ENCODE measurements around the gene FAM193B. TPM values are rescaled to one million over a fixed set of nuclear protein-coding genes. Genes with fewer than 3 reads are reported as not detected.

Gene FAM193B
- total and polyA plus RNA-seq, 7 experiments from 2014 or later = 4.1 to 275 (median 157) TPM

DNA sequence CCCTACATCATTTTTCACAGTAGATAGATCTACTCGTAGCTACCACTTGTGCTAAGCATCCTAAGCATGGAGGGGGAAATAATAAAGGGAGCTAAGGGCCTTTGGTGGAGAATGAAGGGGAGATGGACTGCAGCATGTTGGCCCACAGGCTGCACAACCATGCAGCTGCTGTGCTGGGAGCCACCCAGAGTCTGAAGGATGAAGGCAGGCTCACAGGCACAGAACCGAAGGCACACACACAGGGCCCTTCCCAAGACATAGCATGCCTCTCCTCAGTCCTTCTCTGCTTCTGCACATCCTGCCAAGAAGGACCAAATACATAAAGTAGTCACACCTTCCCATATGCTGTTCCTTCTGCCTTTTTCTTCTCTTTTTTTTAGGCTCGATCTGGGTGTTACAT, 6.6 kb downstream of the FAM193B start:
- Mint-ChIP-seq H3K4me3 (no peak overlapping the region), H3K4me1 (peaks cover 18 to 68% (median 52%) of the 10 kb centered on the region in 7 donors), H3K27me3 (no peaks in the 10 kb centered on the region), H3K36me3 (peaks cover 0 to 9% (median under 1%) of the 10 kb centered on the region in 5 donors), H3K9me3 (no peaks in the 10 kb centered on the region), H3K27ac (no peak overlapping the region)
- Histone ChIP-seq H3K9me3 (ENCODE audit: control insufficient read depth in 2 of 3, low read length in 3 of 3) (no peaks in the 10 kb centered on the region), H3K36me3 (ENCODE audit: control insufficient read depth in 2 of 3, insufficient read depth in 3 of 3, low read length in 3 of 3) (peaks cover 0 to 10% (median 0%) of the 10 kb centered on the region in 3 experiments), H3K4me3 (ENCODE audit: low read length) (no peak overlapping the region), H3K27ac (ENCODE audit: low read depth, low read length) (no peak overlapping the region), H3K27me3 (ENCODE audit: control insufficient read depth in 2 of 2, insufficient read depth in 2 of 2, low read length in 2 of 2) (no peaks in the 10 kb centered on the region), H3K4me1 (ENCODE audit: control insufficient read depth in 2 of 2, insufficient read depth in 2 of 2, low read length in 2 of 2) (peaks cover under 1% of the 10 kb centered on the region in 2 donors)
- intact Hi-C loops (cut with micrococcal nuclease) = no loop called here
- POLR2A ChIA-PET = no interaction called here
- CTCF ChIA-PET = no interaction called here
- ATAC-seq = no peak
- no peak for DNase-seq

DNA sequence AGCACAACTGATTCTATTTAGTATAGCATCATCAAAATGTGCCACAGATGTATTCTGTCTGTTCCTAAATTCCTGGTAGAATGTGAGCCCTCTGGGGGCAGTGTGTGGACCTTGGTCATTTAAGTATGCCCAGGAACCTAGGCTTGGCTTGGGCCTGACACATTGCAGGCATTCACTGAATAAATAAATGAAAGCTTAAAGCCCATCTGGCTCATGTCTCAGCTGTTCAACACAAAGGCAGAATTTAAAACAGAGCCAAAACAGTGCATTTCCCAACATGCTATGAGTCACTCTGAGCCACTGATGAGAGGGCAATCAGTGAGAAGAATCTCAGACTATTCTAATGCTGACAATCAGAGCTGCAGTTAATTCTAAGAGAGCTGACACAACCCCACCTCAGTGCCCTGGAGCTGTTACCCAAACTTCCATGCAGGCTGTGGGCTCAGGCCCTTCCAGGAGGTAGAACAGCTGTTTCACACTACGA, 8.1 kb downstream of the FAM193B start:
- no peak for DNase-seq
- Histone ChIP-seq H3K9me3 (ENCODE audit: control insufficient read depth in 2 of 3, low read length in 3 of 3) (no peaks in the 10 kb centered on the region), H3K27ac (ENCODE audit: low read depth, low read length) (no peak overlapping the region), H3K27me3 (ENCODE audit: control insufficient read depth in 2 of 2, insufficient read depth in 2 of 2, low read length in 2 of 2) (no peaks in the 10 kb centered on the region), H3K36me3 (ENCODE audit: control insufficient read depth in 2 of 3, insufficient read depth in 3 of 3, low read length in 3 of 3) (peaks cover 0 to 9% (median 3%) of the 10 kb centered on the region in 3 experiments), H3K4me1 (ENCODE audit: control insufficient read depth in 2 of 2, insufficient read depth in 2 of 2, low read length in 2 of 2) (no peaks in the 10 kb centered on the region), H3K4me3 (ENCODE audit: low read length) (no peak overlapping the region)
- H3K4me3 Mint-ChIP-seq = no peak overlapping the region
- H3K9me3 Mint-ChIP-seq = no peaks in the 10 kb centered on the region
- CTCF ChIA-PET = no interaction called here
- peaks cover 15 to 66% (median 45%) of the 10 kb centered on the region in 7 donors for H3K4me1 Mint-ChIP-seq
- intact Hi-C loops (cut with micrococcal nuclease) = no loop called here
- peak overlapping the region in 1 of 9 donors; percentile 55 for H3K27ac Mint-ChIP-seq
- no peaks in the 10 kb centered on the region for H3K27me3 Mint-ChIP-seq
- POLR2A ChIA-PET = no interaction called here
- H3K36me3 Mint-ChIP-seq = peaks cover 0 to 10% (median 6%) of the 10 kb centered on the region in 5 donors
- peak; percentile 71 for ATAC-seq

DNA sequence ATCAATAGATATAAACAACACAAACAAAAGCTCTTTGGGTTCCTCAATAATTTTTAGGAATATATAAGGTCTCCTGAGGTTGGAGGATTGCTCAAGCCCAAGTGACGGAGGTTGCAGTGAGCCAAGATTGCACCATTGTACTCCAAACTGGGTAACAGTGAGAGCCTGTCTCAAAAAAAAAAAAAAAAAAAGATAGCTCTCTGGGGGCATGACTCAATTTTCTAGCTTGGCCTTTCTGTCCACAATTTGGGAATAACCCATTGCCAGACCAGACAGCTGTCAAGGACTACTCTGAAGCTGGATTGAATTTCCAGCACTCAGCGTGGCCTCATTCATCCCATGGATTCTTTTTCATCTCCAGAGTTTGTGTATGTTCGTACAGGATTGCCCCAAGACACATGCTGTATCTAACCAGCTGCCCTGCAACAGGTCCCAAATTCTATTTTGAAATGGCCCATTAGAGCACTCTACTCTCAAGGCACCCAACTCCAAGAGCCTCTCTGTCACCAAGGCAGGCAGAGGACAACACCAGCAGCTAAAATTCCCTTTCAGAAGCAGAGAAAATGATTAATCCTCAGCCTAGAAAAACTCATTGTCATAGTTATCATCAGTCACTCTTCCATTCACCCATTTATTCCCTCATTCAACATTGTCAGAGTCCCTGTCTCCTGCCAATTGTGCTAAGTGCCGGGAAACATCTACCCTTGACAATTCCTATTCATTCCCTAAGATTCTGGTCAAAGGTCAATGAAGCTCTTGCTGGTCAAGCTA, 8.7 kb downstream of the FAM193B start:
- no peaks in the 10 kb centered on the region for H3K4me1 ChIP-seq (ENCODE audit: control insufficient read depth in 2 of 2, insufficient read depth in 2 of 2, low read length in 2 of 2)
- Mint-ChIP-seq H3K36me3 (peaks cover 0 to 10% (median 6%) of the 10 kb centered on the region in 5 donors), H3K4me1 (peaks cover 16 to 66% (median 49%) of the 10 kb centered on the region in 7 donors), H3K4me3 (no peak overlapping the region), H3K27me3 (no peaks in the 10 kb centered on the region), H3K9me3 (no peaks in the 10 kb centered on the region), H3K27ac (peak overlapping the region in 3 of 9 donors; percentile 47 to 75 (median 55))
- peaks cover 0 to 5% (median 3%) of the 10 kb centered on the region in 3 experiments for H3K36me3 ChIP-seq (ENCODE audit: control insufficient read depth in 2 of 3, insufficient read depth in 3 of 3, low read length in 3 of 3)
- ATAC-seq (peak; percentile 57), DNase-seq (no peak)
- intact Hi-C loops (cut with micrococcal nuclease) = no loop called here
- no peaks in the 10 kb centered on the region for H3K27me3 ChIP-seq (ENCODE audit: control insufficient read depth in 2 of 2, insufficient read depth in 2 of 2, low read length in 2 of 2)
- H3K9me3 ChIP-seq (ENCODE audit: control insufficient read depth in 2 of 3, low read length in 3 of 3) = no peaks in the 10 kb centered on the region
- H3K4me3 ChIP-seq (ENCODE audit: low read length) = no peak overlapping the region
- ChIA-PET CTCF (interaction anchor here (1.0 kb wide), 1 partner anchor 24 kb away, joined by 3 read pairs; no protein-coding TSS in a partner anchor), POLR2A (no interaction called here)
- H3K27ac ChIP-seq (ENCODE audit: low read depth, low read length) = no peak overlapping the region

DNA sequence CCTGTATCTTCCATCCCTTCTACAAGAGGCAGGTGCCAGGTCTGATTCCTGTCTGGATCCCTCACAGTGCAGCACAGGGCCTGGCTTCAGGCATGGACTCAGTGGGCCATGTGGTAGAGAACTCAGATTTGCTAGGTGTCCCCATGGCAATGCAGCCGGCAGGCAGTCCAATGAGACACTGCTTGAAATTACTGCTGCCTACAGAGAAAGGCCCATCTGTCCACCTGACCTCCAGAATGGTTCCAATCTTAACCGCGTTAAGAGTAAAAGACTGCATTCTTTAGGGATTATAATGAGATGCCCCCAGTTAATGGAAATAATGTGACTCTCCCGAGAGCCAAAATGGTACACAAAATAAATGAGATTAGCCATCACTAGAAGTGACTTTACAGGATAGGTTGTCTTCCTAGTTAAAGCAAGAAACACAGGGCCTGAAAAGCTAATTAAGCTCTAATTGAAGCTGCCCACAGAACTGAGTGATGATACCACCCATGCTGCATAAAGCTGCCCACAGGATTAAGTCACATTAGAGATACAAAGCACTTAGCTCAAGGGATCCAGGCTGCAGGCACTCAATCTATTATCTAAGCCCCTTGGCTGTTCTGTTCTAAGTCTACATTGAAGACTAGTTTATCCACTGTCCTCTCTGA, 11.4 kb downstream of the FAM193B start:
- peak overlapping the region in 2 of 9 donors; percentile 37 to 71 for H3K27ac Mint-ChIP-seq
- CTCF ChIA-PET = no interaction called here
- H3K4me1 Mint-ChIP-seq = peaks cover 12 to 50% (median 36%) of the 10 kb centered on the region in 7 donors

DNA sequence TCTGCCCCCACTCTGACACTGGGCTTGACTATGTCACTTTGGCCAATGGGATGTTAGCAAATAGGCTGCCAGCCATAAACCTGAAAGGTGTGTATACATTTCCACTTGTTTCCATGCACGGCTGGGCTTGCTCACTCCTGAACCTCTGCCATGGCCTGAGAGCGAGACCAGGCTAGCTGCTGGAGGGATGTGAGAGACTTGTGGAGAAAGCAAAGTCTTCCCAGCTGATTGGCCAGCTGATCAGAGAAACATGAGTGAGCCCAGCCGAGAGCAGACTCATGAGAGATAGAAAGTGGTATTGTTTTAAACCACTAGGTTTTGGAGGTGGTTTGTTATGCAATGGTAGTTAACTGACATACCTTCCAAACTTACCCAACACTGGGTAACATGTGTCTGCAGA, 13.9 kb downstream of the FAM193B start:
- intact Hi-C loops (cut with micrococcal nuclease) = no loop called here
- ATAC-seq (no peak), DNase-seq (no peak)
- Mint-ChIP-seq H3K4me3 (no peak overlapping the region), H3K9me3 (no peaks in the 10 kb centered on the region), H3K27me3 (no peaks in the 10 kb centered on the region), H3K27ac (no peak overlapping the region), H3K4me1 (peaks cover 5 to 36% (median 19%) of the 10 kb centered on the region in 7 donors), H3K36me3 (peaks cover 0 to 22% (median 14%) of the 10 kb centered on the region in 5 donors)
- CTCF ChIA-PET = no interaction called here
- H3K27me3 ChIP-seq (ENCODE audit: control insufficient read depth in 2 of 2, insufficient read depth in 2 of 2, low read length in 2 of 2) = no peaks in the 10 kb centered on the region
- POLR2A ChIA-PET = no interaction called here
- H3K9me3 ChIP-seq (ENCODE audit: control insufficient read depth in 2 of 3, low read length in 3 of 3) = no peaks in the 10 kb centered on the region
- peaks cover 0 to 41% (median 9%) of the 10 kb centered on the region in 3 experiments for H3K36me3 ChIP-seq (ENCODE audit: control insufficient read depth in 2 of 3, insufficient read depth in 3 of 3, low read length in 3 of 3)
- H3K4me3 ChIP-seq (ENCODE audit: low read length) = no peak overlapping the region
- H3K4me1 ChIP-seq (ENCODE audit: control insufficient read depth in 2 of 2, insufficient read depth in 2 of 2, low read length in 2 of 2) = no peaks in the 10 kb centered on the region
- no peak overlapping the region for H3K27ac ChIP-seq (ENCODE audit: low read depth, low read length)

More for the DNA sequence above, 11.4 kb downstream of the FAM193B start:
- Histone ChIP-seq H3K4me3 (ENCODE audit: low read length) (no peak overlapping the region), H3K4me1 (ENCODE audit: control insufficient read depth in 2 of 2, insufficient read depth in 2 of 2, low read length in 2 of 2) (no peaks in the 10 kb centered on the region), H3K27ac (ENCODE audit: low read depth, low read length) (no peak overlapping the region), H3K27me3 (ENCODE audit: control insufficient read depth in 2 of 2, insufficient read depth in 2 of 2, low read length in 2 of 2) (no peaks in the 10 kb centered on the region), H3K36me3 (ENCODE audit: control insufficient read depth in 2 of 3, insufficient read depth in 3 of 3, low read length in 3 of 3) (peaks cover 0 to 18% (median 9%) of the 10 kb centered on the region in 3 experiments), H3K9me3 (ENCODE audit: control insufficient read depth in 2 of 3, low read length in 3 of 3) (no peaks in the 10 kb centered on the region)
- intact Hi-C loops (cut with micrococcal nuclease) = no loop called here
- Mint-ChIP-seq H3K36me3 (peaks cover 0 to 18% (median 10%) of the 10 kb centered on the region in 5 donors), H3K4me3 (no peak overlapping the region), H3K9me3 (no peaks in the 10 kb centered on the region), H3K27me3 (no peaks in the 10 kb centered on the region)
- POLR2A ChIA-PET = no interaction called here
- ATAC-seq (no peak), DNase-seq (no peak)

DNA sequence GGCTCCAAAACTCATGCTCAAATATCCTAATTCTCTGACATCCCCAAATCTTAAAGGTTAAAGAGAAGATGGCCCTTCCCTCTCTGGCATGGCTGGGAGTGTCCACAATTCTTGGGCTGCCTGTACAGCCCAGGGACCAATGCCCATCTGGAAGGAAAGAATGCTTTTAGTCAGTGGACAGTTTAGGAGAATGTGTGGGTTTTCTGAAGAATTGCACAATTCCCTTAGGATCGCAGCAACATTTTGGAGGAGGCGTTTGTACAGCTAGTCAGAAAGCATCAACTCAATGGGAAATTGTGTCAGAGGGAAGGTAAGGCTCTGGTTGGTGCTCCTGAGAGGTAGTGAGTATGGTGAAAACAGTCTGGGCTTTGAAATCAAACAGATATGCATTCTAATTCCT, 15.0 kb downstream of the FAM193B start:
- Mint-ChIP-seq H3K4me3 (no peak overlapping the region), H3K27me3 (no peaks in the 10 kb centered on the region), H3K9me3 (no peaks in the 10 kb centered on the region), H3K4me1 (peaks cover 5 to 32% (median 16%) of the 10 kb centered on the region in 7 donors), H3K27ac (peak overlapping the region in 1 of 9 donors; percentile 53), H3K36me3 (peaks cover 0 to 27% (median 15%) of the 10 kb centered on the region in 5 donors)
- ChIA-PET POLR2A (no interaction called here), CTCF (no interaction called here)
- Histone ChIP-seq H3K9me3 (ENCODE audit: control insufficient read depth in 2 of 3, low read length in 3 of 3) (no peaks in the 10 kb centered on the region), H3K27ac (ENCODE audit: low read depth, low read length) (no peak overlapping the region), H3K27me3 (ENCODE audit: control insufficient read depth in 2 of 2, insufficient read depth in 2 of 2, low read length in 2 of 2) (no peaks in the 10 kb centered on the region), H3K4me3 (ENCODE audit: low read length) (no peak overlapping the region), H3K4me1 (ENCODE audit: control insufficient read depth in 2 of 2, insufficient read depth in 2 of 2, low read length in 2 of 2) (no peaks in the 10 kb centered on the region), H3K36me3 (ENCODE audit: control insufficient read depth in 2 of 3, insufficient read depth in 3 of 3, low read length in 3 of 3) (peaks cover 0 to 47% (median 9%) of the 10 kb centered on the region in 3 experiments)
- intact Hi-C loops (cut with micrococcal nuclease) = no loop called here
- ATAC-seq = no peak
- DNase-seq = no peak

Data from naive thymus-derived CD4-positive, alpha-beta T cell (primary cell).